KOPT-K1 (cell line): ENCODE measurements around the gene CHPF2.

ENCODE experiments used
- H3K27ac ChIP-seq: fragments of 200-600 bp; sonication (generic); 2 replicates; pipeline ENCODE4 v1.5.1; 2016; ENCODE audit warnings: antibody characterized with exemption, mild to moderate bottlenecking, low read depth, low read length; ENCODE audit not compliant: poor library complexity, severe bottlenecking
- H3K36me3 ChIP-seq: fragments of 200-600 bp; sonication (generic); 2 replicates; pipeline ENCODE4 v1.5.1; 2017; ENCODE audit warnings: antibody characterized with exemption, mild to moderate bottlenecking, low read length, moderate library complexity; ENCODE audit not compliant: insufficient read depth
- H3K9me3 ChIP-seq: fragments of 200-600 bp; sonication (generic); 2 replicates; pipeline ENCODE4 v1.5.1; 2017; ENCODE audit warnings: antibody characterized with exemption, low read length, mild to moderate bottlenecking; ENCODE audit not compliant: insufficient read depth, poor library complexity, severe bottlenecking

The CHPF2 gene

GRCh38 chr7:151198945-151199848, 33.1 kb upstream of the CHPF2 start:
- Histone ChIP-seq H3K9me3 (no peaks in the 10 kb centered on the region), H3K36me3 (no peaks in the 10 kb centered on the region)

GRCh38 chr7:151201344-151201743, 30.9 kb upstream of the CHPF2 start:
- H3K36me3 ChIP-seq, result no peaks in the 10 kb centered on the region
- no peak overlapping the region for H3K27ac ChIP-seq
- H3K9me3 ChIP-seq, result no peaks in the 10 kb centered on the region

More at GRCh38 chr7:151198945-151199848, 33.1 kb upstream of the CHPF2 start:
- H3K27ac ChIP-seq, result no peak overlapping the region

- no peaks in the 10 kb centered on the region for H3K36me3 ChIP-seq
- no peak overlapping the region for H3K27ac ChIP-seq
- H3K9me3 ChIP-seq, result no peaks in the 10 kb centered on the region
Measured at GRCh38 chr7:151201751-151202150, 30.5 kb upstream of the CHPF2 start.

- Histone ChIP-seq H3K9me3 (no peaks in the 10 kb centered on the region), H3K27ac (no peak overlapping the region), H3K36me3 (no peaks in the 10 kb centered on the region)
Measured at GRCh38 chr7:151202836-151203235, 29.4 kb upstream of the CHPF2 start.

- Histone ChIP-seq H3K9me3 (no peaks in the 10 kb centered on the region), H3K27ac (no peak overlapping the region), H3K36me3 (no peaks in the 10 kb centered on the region)
Measured at GRCh38 chr7:151204383-151205032, 27.8 kb upstream of the CHPF2 start.

- H3K36me3 ChIP-seq, result no peaks in the 10 kb centered on the region
- H3K9me3 ChIP-seq, result no peaks in the 10 kb centered on the region
- H3K27ac ChIP-seq, result no peak overlapping the region
Measured at GRCh38 chr7:151205730-151206129, 26.6 kb upstream of the CHPF2 start.

GRCh38 chr7:151206914-151207313, 25.4 kb upstream of the CHPF2 start:
- no peaks in the 10 kb centered on the region for H3K9me3 ChIP-seq
- H3K27ac ChIP-seq, result peak overlapping the region; percentile 26
- peaks cover 4% of the 10 kb centered on the region; the same call in 1 of the 2 replicates for H3K36me3 ChIP-seq

- Histone ChIP-seq H3K27ac (peak overlapping the region; percentile 26), H3K36me3 (peaks cover 8% of the 10 kb centered on the region; the same call in 1 of the 2 replicates), H3K9me3 (no peaks in the 10 kb centered on the region)
Measured at GRCh38 chr7:151207315-151207714, 25.0 kb upstream of the CHPF2 start.

GRCh38 chr7:151207804-151208203, 24.5 kb upstream of the CHPF2 start:
- Histone ChIP-seq H3K9me3 (no peaks in the 10 kb centered on the region), H3K36me3 (peaks cover 13% of the 10 kb centered on the region), H3K27ac (peak overlapping the region; percentile 26)

- Histone ChIP-seq H3K9me3 (no peaks in the 10 kb centered on the region), H3K36me3 (peaks cover 19% of the 10 kb centered on the region), H3K27ac (no peak overlapping the region)
Measured at GRCh38 chr7:151208253-151208862, 23.9 kb upstream of the CHPF2 start.

- Histone ChIP-seq H3K27ac (no peak overlapping the region), H3K9me3 (no peaks in the 10 kb centered on the region), H3K36me3 (peaks cover 31% of the 10 kb centered on the region)
Measured at GRCh38 chr7:151209588-151209987, 22.7 kb upstream of the CHPF2 start.

- Histone ChIP-seq H3K27ac (no peak within 1 kb of the TSS), H3K9me3 (no peaks in the 10 kb centered on the region), H3K36me3 (peaks cover 38% of the 10 kb centered on the region)
Measured at GRCh38 chr7:151210087-151210854, 22.0 kb upstream of the CHPF2 start, which contains the start of gene H2BK1. TSS of gene H2BK1 (minus strand) at chr7:151210488. CDS start at chr7:151210318, 170 bp downstream.

- Histone ChIP-seq H3K27ac (no peak overlapping the region), H3K9me3 (no peaks in the 10 kb centered on the region), H3K36me3 (peaks cover 48% of the 10 kb centered on the region)
Measured at GRCh38 chr7:151211155-151211772, 21.0 kb upstream of the CHPF2 start.

- Histone ChIP-seq H3K27ac (no peak overlapping the region), H3K36me3 (peaks cover 62% of the 10 kb centered on the region), H3K9me3 (no peaks in the 10 kb centered on the region)
Measured at GRCh38 chr7:151212626-151213025, 19.7 kb upstream of the CHPF2 start.
